ENCODE measurements around the gene ORM1. TPM values are rescaled to one million over a fixed set of nuclear protein-coding genes. Genes with fewer than 3 reads are reported as not detected.
A peak's percentile ranks its signal among the peaks of the same experiment; 100 is the strongest.

Gene ORM1
- total RNA-seq, 5 donors from 2014 or later (not counting 1 experiment from before 2014, with no cell fraction given), result 4.2 to 8.3 (median 6.2) TPM; not detected in 2

DNA sequence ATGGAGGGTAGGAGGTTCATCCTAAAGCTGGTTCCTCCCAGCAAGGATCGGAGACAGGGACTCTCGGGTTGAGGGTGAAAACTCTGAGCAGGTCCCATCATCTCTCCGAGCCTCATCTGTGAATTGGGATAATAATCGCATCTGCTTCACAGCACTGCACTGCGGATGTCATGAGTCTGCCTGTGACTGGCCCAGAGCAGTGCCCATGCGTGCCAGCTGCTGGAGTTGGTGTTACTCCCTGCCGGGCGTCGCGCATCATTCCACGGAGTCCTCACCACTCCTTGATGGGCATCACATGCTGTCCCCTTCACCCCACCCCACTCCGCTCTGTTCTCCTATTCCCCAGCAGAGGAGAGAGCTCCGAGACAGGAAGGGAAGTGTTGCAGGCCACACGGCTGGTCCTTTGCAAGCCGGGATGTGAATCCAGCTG lies 35.1 kb upstream of the ORM1 start:
- peak in 1 of 35 experiments; percentile 1 for DNase-seq

GRCh38 chr9:114288193-114289091 lies 34.5 kb upstream of the ORM1 start:
- Histone ChIP-seq H3K27me3 (replicated peaks in 1 of 2; ENCODE audit: control insufficient read depth in 2 of 2, extremely low read depth in 1 of 2, insufficient read depth in 2 of 2, low read length in 1 of 2) (peaks cover 0 to 35% of the 10 kb centered on the region in 2 experiments), H3K36me3 (ENCODE audit: control insufficient read depth in 2 of 2, extremely low read depth in 1 of 2, insufficient read depth in 1 of 2, low read length in 1 of 2) (no peaks in the 10 kb centered on the region), H3K4me1 (ENCODE audit: control insufficient read depth in 1 of 2, extremely low read depth in 1 of 2, insufficient read depth in 2 of 2, low read length in 2 of 2) (no peaks in the 10 kb centered on the region), H3K9me3 (no peaks in the 10 kb centered on the region), H3K27ac (ENCODE audit: low read length) (no peak overlapping the region), H3K4me3 (ENCODE audit: control insufficient read depth in 1 of 2, extremely low read depth in 1 of 2, low read length in 1 of 2) (no peak overlapping the region)
- peak in 2 of 35 experiments; percentile 0 to 4 for DNase-seq
- 80% methylated on average over 14 of the region's 23 CpGs for WGBS (ENCODE audit: insufficient coverage)
- Mint-ChIP-seq H3K9me3 (no peaks in the 10 kb centered on the region), H3K36me3 (no peaks in the 10 kb centered on the region), H3K4me3 (no peak overlapping the region), H3K4me1 (peaks cover 4 to 6% (median 4%) of the 10 kb centered on the region in 3 donors), H3K27me3 (peaks cover 4 to 8% of the 10 kb centered on the region in 2 donors), H3K27ac (no peak overlapping the region)
- ChIA-PET CTCF (interaction anchor here in 1 of 2 donors (1.3 kb wide), 1 partner anchor 180 kb away, joined by 4 read pairs; no protein-coding TSS in a partner anchor), POLR2A (no interaction called here)
- no peak for ATAC-seq (replicated peaks in 1 of 4)

More for the DNA sequence above, 35.1 kb upstream of the ORM1 start:
- Mint-ChIP-seq H3K4me3 (no peak overlapping the region), H3K27ac (no peak overlapping the region), H3K4me1 (peaks cover 4 to 6% (median 4%) of the 10 kb centered on the region in 3 donors), H3K27me3 (peaks cover 4 to 8% of the 10 kb centered on the region in 2 donors), H3K36me3 (no peaks in the 10 kb centered on the region), H3K9me3 (no peaks in the 10 kb centered on the region)
- Histone ChIP-seq H3K4me3 (ENCODE audit: control insufficient read depth in 1 of 2, extremely low read depth in 1 of 2, low read length in 1 of 2) (no peak overlapping the region), H3K4me1 (ENCODE audit: control insufficient read depth in 1 of 2, extremely low read depth in 1 of 2, insufficient read depth in 2 of 2, low read length in 2 of 2) (no peaks in the 10 kb centered on the region), H3K27me3 (replicated peaks in 1 of 2; ENCODE audit: control insufficient read depth in 2 of 2, extremely low read depth in 1 of 2, insufficient read depth in 2 of 2, low read length in 1 of 2) (peaks cover 0 to 35% of the 10 kb centered on the region in 2 experiments), H3K36me3 (ENCODE audit: control insufficient read depth in 2 of 2, extremely low read depth in 1 of 2, insufficient read depth in 1 of 2, low read length in 1 of 2) (no peaks in the 10 kb centered on the region), H3K9me3 (no peaks in the 10 kb centered on the region), H3K27ac (ENCODE audit: low read length) (no peak overlapping the region)
- ATAC-seq (replicated peaks in 1 of 4), result no peak
- WGBS (ENCODE audit: insufficient coverage), result 86% methylated on average over 13 of the region's 15 CpGs
- ChIA-PET CTCF (interaction anchor here in 1 of 2 donors (1.3 kb wide), 1 partner anchor 179 kb away, joined by 4 read pairs; no protein-coding TSS in a partner anchor), POLR2A (no interaction called here)

- 90% methylated on average over 8 of the region's 13 CpGs for WGBS (ENCODE audit: insufficient coverage)
- Mint-ChIP-seq H3K36me3 (no peaks in the 10 kb centered on the region), H3K27ac (no peak overlapping the region), H3K4me3 (no peak overlapping the region), H3K4me1 (peaks cover 4 to 6% (median 4%) of the 10 kb centered on the region in 3 donors), H3K9me3 (no peaks in the 10 kb centered on the region), H3K27me3 (peaks cover 4 to 8% of the 10 kb centered on the region in 2 donors)
- CTCF ChIA-PET, result interaction anchor here in 1 of 2 donors (1.3 kb wide), 1 partner anchor 180 kb away, joined by 4 read pairs; no protein-coding TSS in a partner anchor
- POLR2A ChIA-PET, result no interaction called here
- Histone ChIP-seq H3K36me3 (ENCODE audit: control insufficient read depth in 2 of 2, extremely low read depth in 1 of 2, insufficient read depth in 1 of 2, low read length in 1 of 2) (no peaks in the 10 kb centered on the region), H3K4me3 (ENCODE audit: control insufficient read depth in 1 of 2, extremely low read depth in 1 of 2, low read length in 1 of 2) (no peak overlapping the region), H3K9me3 (no peaks in the 10 kb centered on the region), H3K4me1 (ENCODE audit: control insufficient read depth in 1 of 2, extremely low read depth in 1 of 2, insufficient read depth in 2 of 2, low read length in 2 of 2) (no peaks in the 10 kb centered on the region), H3K27me3 (replicated peaks in 1 of 2; ENCODE audit: control insufficient read depth in 2 of 2, extremely low read depth in 1 of 2, insufficient read depth in 2 of 2, low read length in 1 of 2) (peaks cover 0 to 31% of the 10 kb centered on the region in 2 experiments), H3K27ac (ENCODE audit: low read length) (no peak overlapping the region)
- DNase-seq (peak in 1 of 35 experiments; percentile 21), ATAC-seq (replicated peaks in 1 of 4) (no peak)
Observed at GRCh38 chr9:114289106-114289505, 33.8 kb upstream of the ORM1 start.

DNA sequence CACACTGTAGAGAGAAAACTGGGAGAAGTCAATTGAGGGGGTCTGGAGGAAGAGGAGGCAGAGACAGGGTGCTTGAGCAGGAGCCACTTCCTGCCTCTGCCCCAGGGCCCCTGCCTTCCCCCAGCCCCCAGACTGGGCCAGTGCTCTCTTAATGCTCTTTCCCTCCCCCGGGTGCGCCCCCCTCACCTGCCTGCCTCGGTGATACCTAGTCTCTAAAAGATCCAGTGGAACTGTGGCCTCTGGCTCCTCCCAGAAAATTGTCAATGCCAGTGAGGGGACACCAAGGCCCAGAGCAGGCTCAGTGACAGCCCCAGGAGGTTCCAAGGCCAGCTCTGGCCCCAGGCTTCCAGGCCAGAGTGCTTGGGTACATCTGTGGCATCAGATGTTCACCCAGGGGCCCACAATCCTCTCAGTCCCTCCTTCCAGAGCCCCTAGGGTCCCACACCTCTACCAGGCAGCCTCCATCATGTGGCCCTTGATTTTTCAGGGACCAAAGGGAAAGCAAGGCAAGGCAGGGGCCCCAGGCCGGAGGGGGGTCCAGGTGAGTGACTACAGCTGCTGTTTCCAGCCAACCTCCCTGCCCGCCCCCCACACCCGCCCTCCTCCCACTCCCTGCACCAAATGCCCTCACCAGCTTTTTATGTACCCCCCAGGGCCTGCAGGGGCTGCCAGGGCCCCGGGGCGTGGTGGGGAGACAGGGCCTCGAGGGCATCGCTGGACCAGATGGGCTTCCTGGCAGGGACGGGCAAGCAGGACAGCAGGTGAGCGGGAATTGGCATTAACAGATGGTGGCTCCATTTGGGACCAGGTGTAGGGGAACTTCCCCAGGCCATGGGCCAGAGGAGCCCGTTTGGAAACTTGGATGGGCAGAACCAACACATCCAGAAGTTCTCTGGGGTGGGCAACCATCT lies 33.1 kb upstream of the ORM1 start:
- peaks cover 4 to 8% of the 10 kb centered on the region in 2 donors for H3K27me3 Mint-ChIP-seq
- ATAC-seq (replicated peaks in 1 of 4) (no peak), DNase-seq (peak in 2 of 35 experiments; percentile 1 to 10)
- H3K9me3 Mint-ChIP-seq, result peaks cover 0 to 5% (median 4%) of the 10 kb centered on the region in 3 donors
- H3K4me1 ChIP-seq (ENCODE audit: control insufficient read depth in 1 of 2, extremely low read depth in 1 of 2, insufficient read depth in 2 of 2, low read length in 2 of 2), result no peaks in the 10 kb centered on the region
- no peak overlapping the region for H3K4me3 Mint-ChIP-seq
- H3K4me1 Mint-ChIP-seq, result peaks cover 4 to 6% (median 4%) of the 10 kb centered on the region in 3 donors
- CTCF ChIA-PET, result interaction anchor here in 1 of 2 donors (1.1 kb wide), 1 partner anchor 182 kb away, joined by 3 read pairs; no protein-coding TSS in a partner anchor
- H3K4me3 ChIP-seq (ENCODE audit: control insufficient read depth in 1 of 2, extremely low read depth in 1 of 2, low read length in 1 of 2), result no peak overlapping the region
- H3K9me3 ChIP-seq, result no peaks in the 10 kb centered on the region
- H3K27me3 ChIP-seq (replicated peaks in 1 of 2; ENCODE audit: control insufficient read depth in 2 of 2, extremely low read depth in 1 of 2, insufficient read depth in 2 of 2, low read length in 1 of 2), result peaks cover 0 to 24% of the 10 kb centered on the region in 2 experiments
- no peaks in the 10 kb centered on the region for H3K36me3 ChIP-seq (ENCODE audit: control insufficient read depth in 2 of 2, extremely low read depth in 1 of 2, insufficient read depth in 1 of 2, low read length in 1 of 2)
- no peaks in the 10 kb centered on the region for H3K36me3 Mint-ChIP-seq
- POLR2A ChIA-PET, result no interaction called here
- H3K27ac Mint-ChIP-seq, result no peak overlapping the region
- WGBS (ENCODE audit: insufficient coverage), result 81% methylated on average over 12 of the region's 13 CpGs
- H3K27ac ChIP-seq (ENCODE audit: low read length), result no peak overlapping the region

GRCh38 chr9:114290561-114290986 lies 32.3 kb upstream of the ORM1 start:
- H3K4me3 Mint-ChIP-seq, result no peak overlapping the region
- POLR2A ChIA-PET, result no interaction called here
- peak in 2 of 35 experiments; percentile 1 to 9 for DNase-seq
- Histone ChIP-seq H3K4me3 (ENCODE audit: control insufficient read depth in 1 of 2, extremely low read depth in 1 of 2, low read length in 1 of 2) (no peak overlapping the region), H3K27ac (ENCODE audit: low read length) (no peak overlapping the region), H3K4me1 (ENCODE audit: control insufficient read depth in 1 of 2, extremely low read depth in 1 of 2, insufficient read depth in 2 of 2, low read length in 2 of 2) (no peaks in the 10 kb centered on the region), H3K9me3 (peaks cover 2% of the 10 kb centered on the region), H3K27me3 (replicated peaks in 1 of 2; ENCODE audit: control insufficient read depth in 2 of 2, extremely low read depth in 1 of 2, insufficient read depth in 2 of 2, low read length in 1 of 2) (peaks cover 0 to 24% of the 10 kb centered on the region in 2 experiments), H3K36me3 (ENCODE audit: control insufficient read depth in 2 of 2, extremely low read depth in 1 of 2, insufficient read depth in 1 of 2, low read length in 1 of 2) (no peaks in the 10 kb centered on the region)
- H3K4me1 Mint-ChIP-seq, result peaks cover 4 to 6% (median 4%) of the 10 kb centered on the region in 3 donors
- H3K36me3 Mint-ChIP-seq, result peaks cover 5% of the 10 kb centered on the region
- H3K9me3 Mint-ChIP-seq, result peaks cover 0 to 12% (median 10%) of the 10 kb centered on the region in 3 donors
- WGBS (ENCODE audit: insufficient coverage), result 63% methylated on average over 5 of the region's 7 CpGs
- no peak overlapping the region for H3K27ac Mint-ChIP-seq
- ATAC-seq (replicated peaks in 1 of 4), result no peak
- CTCF ChIA-PET, result interaction anchor here (0.6 to 2.0 kb wide), 9 partner anchors 135 to 208 kb away, joined by 3 to 8 read pairs (median 3); no protein-coding TSS in a partner anchor
- peaks cover 4 to 8% of the 10 kb centered on the region in 2 donors for H3K27me3 Mint-ChIP-seq

Data from T-cell (primary cell).